RWPE2 (cell line): ENCODE data around the gene HSPB9.

Experiments used
- ATAC-seq: fragments of 200-7000 bp; cut with Tn5 transposase; 3 replicates; pipeline ENCODE4 v1.9.1; 2021; ENCODE audit warnings: low read depth
- DNase-seq: peaks from one replicate; pipeline ENCODE4 v3.0.0-alpha.2; 2020; ENCODE audit warnings: low spot score
- H3K27ac ChIP-seq: fragments of 450-650 bp; 2 replicates; pipeline ENCODE4 v1.5.1; 2017; ENCODE audit warnings: mild to moderate bottlenecking; ENCODE audit not compliant: poor library complexity, severe bottlenecking
- H3K27me3 ChIP-seq: fragments of 250-450 bp; sonication (Bioruptor Pico); 2 replicates; pipeline ENCODE4 v1.5.1; 2021; ENCODE audit warnings: mild to moderate bottlenecking, moderate library complexity; ENCODE audit not compliant: insufficient read depth, poor library complexity, severe bottlenecking
- H3K36me3 ChIP-seq: fragments of 250-450 bp; sonication (Bioruptor Pico); 2 replicates; pipeline ENCODE4 v1.5.1; 2020; ENCODE audit warnings: low read depth, mild to moderate bottlenecking, moderate library complexity
- H3K4me1 ChIP-seq: fragments of 250-450 bp; sonication (Bioruptor Pico); 2 replicates; pipeline ENCODE4 v1.5.1; 2021; ENCODE audit warnings: mild to moderate bottlenecking, moderate library complexity; ENCODE audit not compliant: insufficient read depth, poor library complexity, severe bottlenecking
- H3K4me3 ChIP-seq: fragments of 250-450 bp; sonication (Bioruptor Pico); 2 replicates; pipeline ENCODE4 v1.5.1; 2021; ENCODE audit warnings: mild to moderate bottlenecking, moderate library complexity; ENCODE audit not compliant: severe bottlenecking
- H3K9me3 ChIP-seq: fragments of 250-450 bp; sonication (Bioruptor Pico); 2 replicates; pipeline ENCODE4 v1.5.1; 2021; ENCODE audit warnings: mild to moderate bottlenecking, moderate library complexity; ENCODE audit not compliant: severe bottlenecking
- CTCF ChIP-seq: fragments of 450-650 bp; IDR thresholded peaks from one replicate; pipeline ENCODE4 v1.5.1; 2017; ENCODE audit warnings: mild to moderate bottlenecking, moderate library complexity; ENCODE audit not compliant: poor library complexity, severe bottlenecking

Gene HSPB9

GRCh38 chr17:42087736-42088705 lies 34.6 kb upstream of the HSPB9 start:
- DNase-seq = no peak

GRCh38 chr17:42088736-42089135 lies 33.9 kb upstream of the HSPB9 start:
- no peak for ATAC-seq
- Histone ChIP-seq H3K36me3 (no peaks in the 10 kb centered on the region), H3K4me1 (no peaks in the 10 kb centered on the region), H3K27me3 (no peaks in the 10 kb centered on the region), H3K4me3 (no peak overlapping the region), H3K27ac (no peak overlapping the region), H3K9me3 (no peaks in the 10 kb centered on the region)
- TF ChIP-seq CTCF = no peak
- DNase-seq = no peak

More at GRCh38 chr17:42087736-42088705, 34.6 kb upstream of the HSPB9 start:
- Histone ChIP-seq H3K27me3 (no peaks in the 10 kb centered on the region), H3K9me3 (no peaks in the 10 kb centered on the region), H3K4me3 (no peak overlapping the region), H3K36me3 (no peaks in the 10 kb centered on the region), H3K4me1 (no peaks in the 10 kb centered on the region), H3K27ac (no peak overlapping the region)
- no peak for ATAC-seq
- TF ChIP-seq CTCF = no peak

GRCh38 chr17:42090964-42091790 lies 31.4 kb upstream of the HSPB9 start:
- Histone ChIP-seq H3K27ac (no peak overlapping the region), H3K4me3 (no peak overlapping the region), H3K36me3 (no peaks in the 10 kb centered on the region), H3K27me3 (no peaks in the 10 kb centered on the region), H3K4me1 (no peaks in the 10 kb centered on the region), H3K9me3 (no peaks in the 10 kb centered on the region)
- DNase-seq = no peak
- ATAC-seq = no peak
- TF ChIP-seq CTCF = no peak

- peaks cover 9% of the 10 kb centered on the region for H3K27me3 ChIP-seq
- DNase-seq (no peak), ATAC-seq (no peak)
- no peaks in the 10 kb centered on the region for H3K9me3 ChIP-seq
- no peak overlapping the region for H3K4me3 ChIP-seq
- H3K36me3 ChIP-seq = no peaks in the 10 kb centered on the region
- no peak overlapping the region for H3K27ac ChIP-seq
- no peak for TF ChIP-seq CTCF
- H3K4me1 ChIP-seq = no peaks in the 10 kb centered on the region
Measured at GRCh38 chr17:42092939-42093338, 29.7 kb upstream of the HSPB9 start.
